Pancreas (tissue), 10 donors: ENCODE measurements around the gene CACNA2D3. TPM values are rescaled to one million over a fixed set of nuclear protein-coding genes. Genes with fewer than 3 reads are reported as not detected.

ENCODE experiments used
- ATAC-seq, 4 donors: fragments of 200-7000 bp; cut with Tn5 transposase; one replicate each; pipeline versions ENCODE4 v1.8.0 to v1.9.1; 2020; ENCODE audit warnings: mild to moderate bottlenecking in 4 of 4, moderate library complexity in 4 of 4
- DNase-seq, 6 donors: peaks; one replicate each; pipeline ENCODE4 v3.0.0-alpha.2; 2020
- FAIRE-seq: peaks from 2 replicates; lab custom pipeline; 2012; peaks lifted over from hg19 to GRCh38; lab: Jason Lieb, UNC
- H3K27ac ChIP-seq, 4 donors: fragments of 200-600 bp; sonication (generic); 1 replicate in 3 of 4; 2 replicates in 1 of 4; pipeline versions ENCODE4 v1.5.0 to v1.8.0; 2020
- H3K27me3 ChIP-seq, 4 donors: fragments of 200-600 bp; one replicate each; pipeline ENCODE4 v1.8.0; 2021
- H3K36me3 ChIP-seq, 3 donors: fragments of 200-600 bp; sonication (generic) in 1 of 3; one replicate each; pipeline versions ENCODE4 v1.5.0 to v1.8.0; 2020 to 2021
- H3K4me1 ChIP-seq, 3 donors: fragments of 200-600 bp; one replicate each; pipeline ENCODE4 v1.8.0; 2021
- H3K4me3 ChIP-seq, 4 donors: fragments of 200-600 bp; sonication (generic) in 2 of 4; one replicate each; pipeline versions ENCODE4 v1.5.0 to v1.8.0; 2020 to 2021
- H3K9me3 ChIP-seq, 4 donors: fragments of 200-600 bp; one replicate each; pipeline ENCODE4 v1.8.0; 2021
- CTCF ChIP-seq, 4 donors: fragments of 200-600 bp; sonication (generic) in 3 of 4; IDR thresholded peaks; one replicate each; pipeline versions ENCODE4 v1.5.0 to v1.8.0; 2021; ENCODE audit warnings: antibody characterized with exemption in 4 of 4
- WGBS, 2 donors: extraction: QIAGEN DNeasy Blood & Tissue Kit; methylation state at CpG; one replicate each; pipeline ENCODE4 v1.1.7; 2013; 5-methylcytosine and 5-hydroxymethylcytosine counted together
- intact Hi-C, 3 donors: fragments of 100-400 bp; cut with DNase I; formaldehyde crosslinking; loops; one replicate each; pipeline versions ENCODE4 v1.11.1 to v1.14.2; 2022
- polyA plus RNA-seq, 2 donors: library from polyadenylated mRNA; stranded (reverse); fragments of 200-250 nt; gene quantifications; one replicate each; pipeline ENCODE4 v1.2.3, GENCODE V29; 2013
- total RNA-seq, 6 donors: library from RNA; stranded (reverse); fragmentation: NEBNext Ultra II Directional in 4 of 6; extraction: Animal tissue kit (Norgen Biotek cat#: 25700) in 4 of 6; gene quantifications; one replicate each; pipeline versions ENCODE4 v1.2.1 to v1.2.4, GENCODE V29; 2021 to 2023
- donor health status: healthy with polysubstance abuse.
- donor health status: DM: no; HTN: no; CAD: no; lungs with moderate emphysema.
- donor health status: DM: no; HTN: no; CAD: no.
- donor health status: control.
- donor health status: control.
- donor health status: Bipolar disorder and iron deficiency.
- donor health status: DM: yes; HTN: yes; CAD: no.
- donor health status: DM: no; HTN: no; CAD: no.
- donor health status: DM: no; HTN: no; CAD: no.
- donor health status: DM: yes; HTN: yes; CAD: no.

CACNA2D3 gene
- total and polyA plus RNA-seq, 8 donors: 0.19 to 0.75 (median 0.37) TPM; not detected in 2

- FAIRE-seq (no peak), ATAC-seq (no peak), DNase-seq (no peak)
- no peaks in the 10 kb centered on the region for H3K27me3 ChIP-seq
- no peaks in the 10 kb centered on the region for H3K36me3 ChIP-seq
- no peak overlapping the region for H3K27ac ChIP-seq
- no peak overlapping the region for H3K4me3 ChIP-seq
- no peaks in the 10 kb centered on the region for H3K9me3 ChIP-seq
- intact Hi-C loops: no loop called here
- WGBS, 2 donors: 64 to 74% methylated on average over 5 of the region's 5 CpGs
- no peaks in the 10 kb centered on the region for H3K4me1 ChIP-seq
- no peak for TF ChIP-seq CTCF (IDR thresholded peaks at IDR 0.05)
These were observed 871.8 kb downstream of the CACNA2D3 start for GRCh38 chr3:54994111-54994513.

GRCh38 chr3:54999159-54999558, 876.8 kb downstream of the CACNA2D3 start:
- H3K9me3 ChIP-seq: no peaks in the 10 kb centered on the region
- H3K4me3 ChIP-seq: no peak overlapping the region
- H3K4me1 ChIP-seq: no peaks in the 10 kb centered on the region
- no peaks in the 10 kb centered on the region for H3K27me3 ChIP-seq
- intact Hi-C loops: no loop called here
- 44 to 52% methylated on average over 5 of the region's 5 CpGs for WGBS, 2 donors
- ATAC-seq: peak in 1 of 4 donors; percentile 38
- no peaks in the 10 kb centered on the region for H3K36me3 ChIP-seq
- no peak for FAIRE-seq
- no peak for DNase-seq
- H3K27ac ChIP-seq: no peak overlapping the region
- no peak for TF ChIP-seq CTCF (IDR thresholded peaks at IDR 0.05)

GRCh38 chr3:54999811-55000210, 877.5 kb downstream of the CACNA2D3 start:
- WGBS, 2 donors: 45 to 47% methylated on average over 3 of the region's 3 CpGs
- H3K4me1 ChIP-seq: no peaks in the 10 kb centered on the region
- no peaks in the 10 kb centered on the region for H3K27me3 ChIP-seq
- DNase-seq (no peak), ATAC-seq (peak in 1 of 4 donors; percentile 45), FAIRE-seq (no peak)
- no peak overlapping the region for H3K4me3 ChIP-seq
- no peak for TF ChIP-seq CTCF (IDR thresholded peaks at IDR 0.05)
- H3K27ac ChIP-seq: no peak overlapping the region
- H3K9me3 ChIP-seq: no peaks in the 10 kb centered on the region
- H3K36me3 ChIP-seq: no peaks in the 10 kb centered on the region
- intact Hi-C loops: no loop called here

- peak in 2 of 4 donors; percentile 67 to 88 for ATAC-seq
- intact Hi-C loops: no loop called here
- FAIRE-seq: no peak
- H3K4me1 ChIP-seq: no peaks in the 10 kb centered on the region
- H3K4me3 ChIP-seq: no peak overlapping the region
- H3K27ac ChIP-seq: no peak overlapping the region
- TF ChIP-seq CTCF (IDR thresholded peaks at IDR 0.05): no peak
- no peaks in the 10 kb centered on the region for H3K9me3 ChIP-seq
- H3K27me3 ChIP-seq: no peaks in the 10 kb centered on the region
- DNase-seq: peak in 1 of 6 donors; percentile 13
- H3K36me3 ChIP-seq: no peaks in the 10 kb centered on the region
These were observed 878.2 kb downstream of the CACNA2D3 start for GRCh38 chr3:55000546-55000945.

GRCh38 chr3:55000953-55001352, 878.6 kb downstream of the CACNA2D3 start:
- Histone ChIP-seq H3K27ac (no peak overlapping the region), H3K4me3 (no peak overlapping the region), H3K36me3 (no peaks in the 10 kb centered on the region), H3K9me3 (no peaks in the 10 kb centered on the region), H3K27me3 (no peaks in the 10 kb centered on the region), H3K4me1 (no peaks in the 10 kb centered on the region)
- FAIRE-seq: no peak
- WGBS, 2 donors: 80 to 83% methylated on average over 4 of the region's 4 CpGs
- intact Hi-C loops: no loop called here
- no peak for DNase-seq
- TF ChIP-seq CTCF (IDR thresholded peaks at IDR 0.05): no peak
- ATAC-seq: no peak
